Muscle layer of duodenum (tissue), 2 donors: ENCODE data around the gene FOXF1.

ENCODE experiments used
- H3K27ac ChIP-seq: one replicate; pipeline ENCODE4 v1.7.0; 2013; ENCODE audit warnings: mild to moderate bottlenecking, low read length
- H3K27me3 ChIP-seq: one replicate; pipeline ENCODE4 v1.7.0; 2013; ENCODE audit warnings: low read depth, mild to moderate bottlenecking, control low read depth, low read length
- H3K36me3 ChIP-seq, 2 donors: one replicate each; pipeline ENCODE4 v1.7.0; 2013; ENCODE audit warnings: low read length in 2 of 2, control low read depth in 1 of 2, mild to moderate bottlenecking in 1 of 2; ENCODE audit not compliant: insufficient read depth in 2 of 2, control insufficient read depth in 1 of 2
- H3K4me1 ChIP-seq, 2 donors: one replicate each; pipeline ENCODE4 v1.7.0; 2013; ENCODE audit warnings: low read length in 2 of 2, mild to moderate bottlenecking in 2 of 2, control low read depth in 1 of 2, moderate library complexity in 1 of 2; ENCODE audit not compliant: insufficient read depth in 2 of 2, control insufficient read depth in 1 of 2
- H3K4me3 ChIP-seq, 2 donors: one replicate each; pipeline ENCODE4 v1.7.0; 2013; ENCODE audit warnings: low read length in 2 of 2, low read depth in 1 of 2, mild to moderate bottlenecking in 1 of 2
- H3K9me3 ChIP-seq, 2 donors: one replicate each; pipeline ENCODE4 v1.7.0; 2013; ENCODE audit warnings: low read length in 2 of 2, control low read depth in 1 of 2, mild to moderate bottlenecking in 1 of 2; ENCODE audit not compliant: control insufficient read depth in 1 of 2
- donor health status: healthy.

Gene FOXF1

DNA sequence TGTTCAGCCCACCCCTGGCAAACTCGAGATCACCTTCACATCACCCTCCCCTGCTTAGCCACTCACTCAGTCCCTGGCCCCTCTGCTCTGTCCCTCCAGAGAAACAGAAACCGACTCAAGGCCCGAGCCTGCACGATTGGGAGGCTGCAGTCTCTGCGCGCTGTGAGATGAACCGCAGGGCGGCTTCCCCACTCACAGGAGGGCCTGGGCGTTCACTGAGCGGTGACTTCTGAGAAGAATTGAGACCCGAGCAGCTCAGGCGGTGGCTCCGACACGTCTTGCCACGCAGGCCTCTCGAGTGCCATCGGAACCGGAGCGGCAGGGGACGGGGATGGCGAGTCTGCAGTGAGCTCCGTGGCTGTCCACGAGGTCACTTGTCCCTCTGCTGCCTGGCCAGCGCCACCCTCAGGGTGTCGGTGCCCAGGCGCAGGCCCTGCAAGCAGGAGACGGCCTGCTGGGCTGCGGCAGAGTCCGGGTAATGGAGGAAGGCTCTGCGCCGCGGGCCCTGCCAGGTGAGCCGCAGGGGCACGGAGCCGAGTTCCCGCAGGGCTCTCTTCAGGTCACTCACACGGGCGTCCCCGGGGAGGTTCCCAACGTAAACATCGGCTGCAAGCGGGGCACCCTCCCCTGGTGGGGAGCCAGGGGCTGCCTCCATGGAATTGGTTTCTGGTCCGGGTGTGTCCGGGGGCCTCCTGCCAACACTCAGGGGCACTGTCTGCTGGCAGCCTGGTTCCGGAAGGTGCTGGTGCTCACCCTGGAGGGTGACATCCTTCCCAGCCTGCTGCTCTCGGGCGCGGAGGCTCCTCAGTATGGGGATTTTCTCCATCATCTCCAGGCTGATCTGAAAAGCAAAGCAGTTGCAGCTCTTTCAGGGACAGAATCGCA is 21.6 kb downstream of the FOXF1 start:
- H3K27me3 ChIP-seq = no peaks in the 10 kb centered on the region
- peaks cover 0 to 14% of the 10 kb centered on the region in 2 donors for H3K36me3 ChIP-seq
- H3K4me3 ChIP-seq = no peak overlapping the region
- no peaks in the 10 kb centered on the region for H3K9me3 ChIP-seq
- no peak overlapping the region for H3K27ac ChIP-seq
- H3K4me1 ChIP-seq = peaks cover 0 to 6% of the 10 kb centered on the region in 2 donors

DNA sequence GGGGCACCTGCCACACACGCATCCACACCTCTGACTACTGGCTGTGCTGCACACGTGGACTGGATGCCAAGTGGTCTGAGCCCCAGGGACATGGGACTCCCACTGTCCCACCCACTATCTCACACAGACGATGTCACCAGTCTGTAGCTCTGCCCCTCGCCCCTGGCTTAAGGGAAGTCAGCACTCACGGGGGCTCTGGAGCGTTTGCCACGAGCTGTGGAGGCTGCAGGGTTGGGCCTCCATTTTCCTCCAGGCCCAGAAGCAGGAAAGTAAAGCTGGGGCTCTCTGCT is 22.1 kb downstream of the FOXF1 start:
- peaks cover 0 to 16% of the 10 kb centered on the region in 2 donors for H3K36me3 ChIP-seq
- no peaks in the 10 kb centered on the region for H3K27me3 ChIP-seq
- no peak overlapping the region for H3K27ac ChIP-seq
- no peaks in the 10 kb centered on the region for H3K9me3 ChIP-seq
- H3K4me1 ChIP-seq = peaks cover 0 to 6% of the 10 kb centered on the region in 2 donors
- no peak overlapping the region for H3K4me3 ChIP-seq

DNA sequence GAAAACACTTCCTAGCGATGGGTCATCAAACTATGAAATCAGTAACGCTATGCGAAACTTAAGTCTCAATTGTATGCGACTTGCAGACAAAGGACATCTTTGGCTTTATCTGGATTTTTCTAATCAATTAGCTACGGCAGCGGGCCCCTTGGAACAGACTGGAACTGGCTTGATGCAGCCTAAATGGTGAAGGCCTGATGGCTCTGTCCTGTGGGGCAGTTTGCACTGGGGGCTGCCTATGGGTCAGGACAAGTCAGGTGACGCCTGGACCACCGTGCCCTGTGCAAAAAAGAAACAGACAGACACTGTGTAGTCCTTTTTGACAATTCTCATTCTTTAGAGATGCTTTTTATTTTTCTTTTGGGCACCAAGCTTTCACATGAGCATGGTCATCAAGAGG is 22.7 kb downstream of the FOXF1 start:
- H3K9me3 ChIP-seq = no peaks in the 10 kb centered on the region
- no peak overlapping the region for H3K4me3 ChIP-seq
- H3K4me1 ChIP-seq = peaks cover 0 to 6% of the 10 kb centered on the region in 2 donors
- peaks cover 4 to 22% of the 10 kb centered on the region in 2 donors for H3K36me3 ChIP-seq
- no peak overlapping the region for H3K27ac ChIP-seq
- no peaks in the 10 kb centered on the region for H3K27me3 ChIP-seq

DNA sequence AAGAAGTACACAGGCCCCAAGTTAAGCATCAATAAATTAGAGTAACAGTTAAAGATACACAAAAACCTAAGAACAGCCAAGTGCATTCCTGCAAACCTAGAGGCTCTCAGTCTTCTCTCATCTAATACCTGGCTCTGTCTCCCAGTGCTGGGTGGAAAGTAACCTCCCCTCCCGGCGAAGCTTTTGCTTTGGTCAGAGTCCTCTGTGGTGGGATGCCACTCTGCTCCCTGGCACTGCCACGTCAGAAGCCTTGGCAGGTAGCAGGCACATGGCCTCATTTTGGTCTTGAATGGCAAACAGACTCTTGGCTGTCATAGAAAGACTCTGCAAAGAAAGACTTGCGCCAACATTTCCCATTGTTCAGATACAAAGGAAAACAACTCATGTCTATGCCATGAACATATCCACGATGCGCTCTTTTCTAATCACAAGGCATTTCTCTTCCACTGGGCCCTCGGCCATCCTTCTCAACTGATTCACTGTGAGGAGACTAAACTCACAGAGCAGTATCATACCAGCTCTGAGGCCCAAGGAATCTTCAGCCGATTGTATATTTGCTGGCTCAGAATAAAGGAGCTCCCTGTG is 23.5 kb downstream of the FOXF1 start:
- H3K4me1 ChIP-seq = peaks cover 0 to 6% of the 10 kb centered on the region in 2 donors
- H3K4me3 ChIP-seq = no peak overlapping the region
- H3K9me3 ChIP-seq = no peaks in the 10 kb centered on the region
- peaks cover 12 to 30% of the 10 kb centered on the region in 2 donors for H3K36me3 ChIP-seq
- no peaks in the 10 kb centered on the region for H3K27me3 ChIP-seq
- H3K27ac ChIP-seq = no peak overlapping the region

DNA sequence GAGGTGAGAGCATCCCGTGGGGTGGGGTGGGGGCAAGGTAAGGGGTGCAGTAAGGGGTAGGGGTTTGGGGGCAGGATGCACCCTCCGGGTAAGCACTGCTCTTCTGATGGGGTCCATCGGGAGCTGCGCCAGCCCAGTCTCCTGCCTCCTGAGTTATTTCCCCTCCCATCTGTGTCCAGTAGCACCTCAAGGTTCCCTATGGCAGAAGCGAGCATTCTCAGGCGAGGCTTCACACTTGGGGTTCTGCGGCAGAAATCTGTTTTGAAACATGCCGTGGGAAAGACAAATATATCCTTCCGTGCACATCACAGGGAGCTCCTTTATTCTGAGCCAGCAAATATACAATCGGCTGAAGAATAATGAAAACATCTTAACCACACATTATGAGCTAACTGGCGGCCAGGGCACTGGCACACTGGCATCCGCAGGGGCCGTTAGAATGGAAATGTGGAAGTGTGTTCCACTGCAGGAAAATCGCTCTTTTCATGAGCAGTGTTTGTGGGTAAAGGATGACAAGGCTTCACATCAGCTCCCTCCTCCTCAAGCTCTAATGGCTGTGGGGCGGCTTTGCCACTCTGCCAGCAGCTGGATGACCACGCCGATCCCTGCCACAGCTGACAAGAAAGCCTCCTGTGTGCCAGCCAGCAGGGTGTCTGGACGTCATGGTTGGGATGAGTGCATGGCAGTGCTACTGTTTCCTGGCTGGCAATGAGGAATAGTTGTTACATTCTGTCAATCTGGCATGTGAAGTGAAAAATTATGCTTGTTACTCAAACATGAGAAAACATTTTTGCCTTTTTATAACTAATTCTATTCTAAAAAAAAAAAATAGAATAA is 24.7 kb downstream of the FOXF1 start:
- Histone ChIP-seq H3K36me3 (peaks cover 23 to 41% of the 10 kb centered on the region in 2 donors), H3K27ac (no peak overlapping the region), H3K4me1 (peaks cover 0 to 6% of the 10 kb centered on the region in 2 donors), H3K27me3 (no peaks in the 10 kb centered on the region), H3K9me3 (no peaks in the 10 kb centered on the region), H3K4me3 (no peak overlapping the region)

- no peaks in the 10 kb centered on the region for H3K9me3 ChIP-seq
- H3K27ac ChIP-seq = no peak overlapping the region
- H3K4me3 ChIP-seq = no peak overlapping the region
- H3K4me1 ChIP-seq = peaks cover 0 to under 1% of the 10 kb centered on the region in 2 donors
- H3K27me3 ChIP-seq = no peaks in the 10 kb centered on the region
- H3K36me3 ChIP-seq = peaks cover 38 to 55% of the 10 kb centered on the region in 2 donors
Observed at GRCh38 chr16:86536621-86537020, 26.3 kb downstream of the FOXF1 start.

- Histone ChIP-seq H3K36me3 (peaks cover 47 to 62% of the 10 kb centered on the region in 2 donors), H3K4me1 (no peaks in the 10 kb centered on the region), H3K9me3 (no peaks in the 10 kb centered on the region), H3K27me3 (no peaks in the 10 kb centered on the region), H3K4me3 (no peak overlapping the region), H3K27ac (no peak overlapping the region)
Observed at GRCh38 chr16:86537486-86537885, 27.2 kb downstream of the FOXF1 start.

- Histone ChIP-seq H3K4me3 (no peak overlapping the region), H3K36me3 (peaks cover 50 to 70% of the 10 kb centered on the region in 2 donors), H3K27ac (no peak overlapping the region), H3K4me1 (no peaks in the 10 kb centered on the region), H3K9me3 (no peaks in the 10 kb centered on the region), H3K27me3 (no peaks in the 10 kb centered on the region)
Observed at GRCh38 chr16:86538196-86538780, 28.0 kb downstream of the FOXF1 start.

DNA sequence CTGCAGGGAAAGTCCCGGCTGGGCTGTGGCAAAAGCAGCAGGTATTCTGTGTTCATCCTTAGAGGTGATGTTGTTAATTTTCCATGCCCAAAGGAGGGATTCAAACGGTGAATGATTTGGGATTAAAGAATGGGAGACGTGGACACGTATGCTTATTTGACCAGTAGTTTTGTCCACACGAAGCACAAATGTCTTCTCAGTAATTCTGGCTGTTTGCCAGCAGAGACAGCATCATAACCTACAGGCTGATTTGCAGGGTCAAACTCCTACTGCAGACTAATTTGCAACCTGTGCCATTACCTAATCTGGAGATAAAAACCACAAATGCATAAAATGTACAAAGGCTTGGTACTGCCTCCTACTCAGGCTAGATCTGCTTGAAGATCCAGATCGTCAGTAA is 30.6 kb downstream of the FOXF1 start:
- Histone ChIP-seq H3K9me3 (no peaks in the 10 kb centered on the region), H3K4me1 (no peaks in the 10 kb centered on the region), H3K27me3 (no peaks in the 10 kb centered on the region), H3K36me3 (peaks cover 50 to 87% of the 10 kb centered on the region in 2 donors), H3K4me3 (no peak overlapping the region), H3K27ac (no peak overlapping the region)

DNA sequence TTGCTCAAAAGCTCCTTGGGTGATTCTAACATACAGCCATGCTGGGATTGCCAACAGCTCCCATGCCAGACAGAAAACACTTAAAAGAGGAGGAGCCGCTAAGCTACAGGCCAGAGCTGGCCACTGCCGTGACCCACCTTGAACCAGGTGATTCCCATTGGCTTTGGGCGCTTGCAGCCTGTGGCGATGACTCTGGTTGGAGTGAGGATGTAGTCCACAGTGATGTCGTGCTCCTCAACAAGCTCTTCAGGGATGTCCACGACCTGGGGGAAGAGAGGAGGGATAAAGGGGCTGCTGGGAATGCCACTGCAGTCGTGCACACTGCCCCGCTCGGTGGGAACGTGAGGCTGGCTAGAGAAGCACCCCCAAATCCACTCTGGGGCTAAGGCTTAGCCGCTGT is 31.2 kb downstream of the FOXF1 start:
- Histone ChIP-seq H3K36me3 (peaks cover 50 to 87% of the 10 kb centered on the region in 2 donors), H3K4me3 (no peak overlapping the region), H3K9me3 (no peaks in the 10 kb centered on the region), H3K27ac (no peak overlapping the region), H3K27me3 (no peaks in the 10 kb centered on the region), H3K4me1 (no peaks in the 10 kb centered on the region)
